Measurements from ENCODE around the gene CCDC187.

CCDC187 gene

GRCh38 chr9:136297016-136297691 is 6.7 kb downstream of the CCDC187 start:
- no peak for DNase-seq

GRCh38 chr9:136296434-136297015 is 7.4 kb downstream of the CCDC187 start:
- no peak for DNase-seq

- DNase-seq = no peak
Observed at GRCh38 chr9:136295542-136296433, 8.1 kb downstream of the CCDC187 start.

- DNase-seq = no peak
Observed at GRCh38 chr9:136295055-136295454, 8.8 kb downstream of the CCDC187 start.

GRCh38 chr9:136294437-136294836 is 9.5 kb downstream of the CCDC187 start:
- DNase-seq = no peak

- DNase-seq = no peak
Observed at GRCh38 chr9:136293476-136294077, 10.3 kb downstream of the CCDC187 start.

GRCh38 chr9:136292591-136293448 is 11.1 kb downstream of the CCDC187 start:
- DNase-seq = no peak

- DNase-seq = no peak
Observed at GRCh38 chr9:136292026-136292538, 11.8 kb downstream of the CCDC187 start.

GRCh38 chr9:136291306-136292025 is 12.4 kb downstream of the CCDC187 start:
- DNase-seq = no peak

GRCh38 chr9:136290508-136291000 is 13.3 kb downstream of the CCDC187 start:
- no peak for DNase-seq

- DNase-seq = no peak
Observed at GRCh38 chr9:136289651-136290507, 14.0 kb downstream of the CCDC187 start.

- DNase-seq = no peak
Observed at GRCh38 chr9:136287960-136288753, 15.7 kb downstream of the CCDC187 start.

GRCh38 chr9:136286987-136287379 is 16.9 kb downstream of the CCDC187 start:
- no peak for DNase-seq

- no peak for DNase-seq
Observed at GRCh38 chr9:136286359-136286986, 17.4 kb downstream of the CCDC187 start.

- no peak for DNase-seq
Observed at GRCh38 chr9:136285501-136286358, 18.2 kb downstream of the CCDC187 start.

- no peak for DNase-seq
Observed at GRCh38 chr9:136284951-136285350, 18.9 kb downstream of the CCDC187 start.

GRCh38 chr9:136284311-136284710 is 19.6 kb downstream of the CCDC187 start:
- no peak for DNase-seq
